Measurements from ENCODE around the gene AK1.
"Not testable (repeated sequence)": the region's sequence is repeated elsewhere in the genome, so short reads cannot be mapped to it uniquely, and the experiment has no call there.

The AK1 gene

GRCh38 chr9:127884427-127884911, 7.0 kb upstream of the AK1 start:
- Histone ChIP-seq H3K9me3 (ENCODE audit: control insufficient read depth, insufficient read depth, low read length) (no peaks in the 10 kb centered on the region), H3K36me3 (ENCODE audit: control insufficient read depth, insufficient read depth, low read length) (peaks cover 16% of the 10 kb centered on the region), H3K27ac (ENCODE audit: low read depth, low read length) (no peak overlapping the region), H3K27me3 (ENCODE audit: control insufficient read depth, insufficient read depth, low read length) (no peaks in the 10 kb centered on the region), H3K4me1 (ENCODE audit: control insufficient read depth, insufficient read depth, low read length) (no peaks in the 10 kb centered on the region; the same call in 1 of the 2 replicates), H3K4me3 (ENCODE audit: low read depth, low read length) (no peak overlapping the region), H3K9ac (ENCODE audit: low read depth, low read length) (no peak overlapping the region)

- no peaks in the 10 kb centered on the region; the same call in 1 of the 2 replicates for H3K4me1 ChIP-seq (ENCODE audit: control insufficient read depth, insufficient read depth, low read length)
- peaks cover 16% of the 10 kb centered on the region for H3K36me3 ChIP-seq (ENCODE audit: control insufficient read depth, insufficient read depth, low read length)
- H3K9ac ChIP-seq (ENCODE audit: low read depth, low read length): no peak overlapping the region
- H3K4me3 ChIP-seq (ENCODE audit: low read depth, low read length): no peak overlapping the region
- H3K27me3 ChIP-seq (ENCODE audit: control insufficient read depth, insufficient read depth, low read length): no peaks in the 10 kb centered on the region
- no peaks in the 10 kb centered on the region for H3K9me3 ChIP-seq (ENCODE audit: control insufficient read depth, insufficient read depth, low read length)
- no peak overlapping the region for H3K27ac ChIP-seq (ENCODE audit: low read depth, low read length)
Measured at GRCh38 chr9:127883959-127884358, 6.5 kb upstream of the AK1 start.

GRCh38 chr9:127881715-127882114, 4.2 kb upstream of the AK1 start:
- H3K27me3 ChIP-seq (ENCODE audit: control insufficient read depth, insufficient read depth, low read length); H3K36me3 ChIP-seq (ENCODE audit: control insufficient read depth, insufficient read depth, low read length); H3K4me3 ChIP-seq (ENCODE audit: low read depth, low read length); H3K9me3 ChIP-seq (ENCODE audit: control insufficient read depth, insufficient read depth, low read length); H3K9ac ChIP-seq (ENCODE audit: low read depth, low read length); H3K27ac ChIP-seq (ENCODE audit: low read depth, low read length); H3K4me1 ChIP-seq (ENCODE audit: control insufficient read depth, insufficient read depth, low read length): not testable (repeated sequence)

- H3K4me3 ChIP-seq (ENCODE audit: low read depth, low read length): no peak overlapping the region
- no peak overlapping the region for H3K27ac ChIP-seq (ENCODE audit: low read depth, low read length)
- 0 out of 2 replicates have a peak, but pooled peaks cover 4% of the 10 kb centered on the region for H3K36me3 ChIP-seq (ENCODE audit: control insufficient read depth, insufficient read depth, low read length)
- no peaks in the 10 kb centered on the region for H3K9me3 ChIP-seq (ENCODE audit: control insufficient read depth, insufficient read depth, low read length)
- H3K27me3 ChIP-seq (ENCODE audit: control insufficient read depth, insufficient read depth, low read length): peaks cover 5% of the 10 kb centered on the region
- no peak overlapping the region for H3K9ac ChIP-seq (ENCODE audit: low read depth, low read length)
- H3K4me1 ChIP-seq (ENCODE audit: control insufficient read depth, insufficient read depth, low read length): peaks cover 3% of the 10 kb centered on the region; the same call in 1 of the 2 replicates
Measured at GRCh38 chr9:127880143-127880542, 2.7 kb upstream of the AK1 start.

- Histone ChIP-seq H3K4me3 (ENCODE audit: low read depth, low read length) (no peak overlapping the region), H3K27ac (ENCODE audit: low read depth, low read length) (no peak overlapping the region), H3K9me3 (ENCODE audit: control insufficient read depth, insufficient read depth, low read length) (no peaks in the 10 kb centered on the region)
Measured at GRCh38 chr9:127878652-127879390, 1.3 kb upstream of the AK1 start.

GRCh38 chr9:127878001-127878651, 651 bp upstream of the AK1 start:
- peak overlapping the region; percentile 81 for H3K4me3 ChIP-seq (ENCODE audit: low read depth, low read length)
- H3K27me3 ChIP-seq (ENCODE audit: control insufficient read depth, insufficient read depth, low read length): peaks cover 5% of the 10 kb centered on the region
- peaks cover 3% of the 10 kb centered on the region; the same call in 1 of the 2 replicates for H3K4me1 ChIP-seq (ENCODE audit: control insufficient read depth, insufficient read depth, low read length)
- no peak overlapping the region for H3K27ac ChIP-seq (ENCODE audit: low read depth, low read length)
- H3K36me3 ChIP-seq (ENCODE audit: control insufficient read depth, insufficient read depth, low read length): no peaks in the 10 kb centered on the region
- H3K9ac ChIP-seq (ENCODE audit: low read depth, low read length): no peak overlapping the region
- H3K9me3 ChIP-seq (ENCODE audit: control insufficient read depth, insufficient read depth, low read length): no peaks in the 10 kb centered on the region

More at GRCh38 chr9:127878652-127879390, 1.3 kb upstream of the AK1 start:
- H3K36me3 ChIP-seq (ENCODE audit: control insufficient read depth, insufficient read depth, low read length): no peaks in the 10 kb centered on the region
- H3K4me1 ChIP-seq (ENCODE audit: control insufficient read depth, insufficient read depth, low read length): peaks cover 3% of the 10 kb centered on the region; the same call in 1 of the 2 replicates
- H3K27me3 ChIP-seq (ENCODE audit: control insufficient read depth, insufficient read depth, low read length): peaks cover 5% of the 10 kb centered on the region
- no peak overlapping the region for H3K9ac ChIP-seq (ENCODE audit: low read depth, low read length)

- 0 out of 2 replicates have a peak overlapping the region, but pooled peaks have one; percentile 30 for H3K9ac ChIP-seq (ENCODE audit: low read depth, low read length)
- H3K9me3 ChIP-seq (ENCODE audit: control insufficient read depth, insufficient read depth, low read length): no peaks in the 10 kb centered on the region
- H3K4me3 ChIP-seq (ENCODE audit: low read depth, low read length): peak overlapping the region; percentile 81
- H3K27ac ChIP-seq (ENCODE audit: low read depth, low read length): no peak overlapping the region
- H3K36me3 ChIP-seq (ENCODE audit: control insufficient read depth, insufficient read depth, low read length): no peaks in the 10 kb centered on the region
- H3K4me1 ChIP-seq (ENCODE audit: control insufficient read depth, insufficient read depth, low read length): 0 out of 2 replicates have a peak, but pooled peaks cover 3% of the 10 kb centered on the region
- peaks cover 5% of the 10 kb centered on the region for H3K27me3 ChIP-seq (ENCODE audit: control insufficient read depth, insufficient read depth, low read length)
Measured at GRCh38 chr9:127876764-127877562, 512 bp downstream of the AK1 start.

- no peak overlapping the region for H3K4me3 ChIP-seq (ENCODE audit: low read depth, low read length)
- H3K9me3 ChIP-seq (ENCODE audit: control insufficient read depth, insufficient read depth, low read length): no peaks in the 10 kb centered on the region
- H3K9ac ChIP-seq (ENCODE audit: low read depth, low read length): no peak overlapping the region
- H3K4me1 ChIP-seq (ENCODE audit: control insufficient read depth, insufficient read depth, low read length): 0 out of 2 replicates have a peak, but pooled peaks cover 3% of the 10 kb centered on the region
- no peak overlapping the region for H3K27ac ChIP-seq (ENCODE audit: low read depth, low read length)
- no peaks in the 10 kb centered on the region for H3K36me3 ChIP-seq (ENCODE audit: control insufficient read depth, insufficient read depth, low read length)
- peaks cover 5% of the 10 kb centered on the region for H3K27me3 ChIP-seq (ENCODE audit: control insufficient read depth, insufficient read depth, low read length)
Measured at GRCh38 chr9:127876026-127876763, 1.3 kb downstream of the AK1 start.

- Histone ChIP-seq H3K27ac (ENCODE audit: low read depth, low read length) (no peak overlapping the region), H3K9ac (ENCODE audit: low read depth, low read length) (no peak overlapping the region)
Measured at GRCh38 chr9:127875306-127875966, 2.0 kb downstream of the AK1 start.

More at GRCh38 chr9:127875306-127875966, 2.0 kb downstream of the AK1 start:
- 0 out of 2 replicates have a peak, but pooled peaks cover 3% of the 10 kb centered on the region for H3K4me1 ChIP-seq (ENCODE audit: control insufficient read depth, insufficient read depth, low read length)
- no peaks in the 10 kb centered on the region for H3K9me3 ChIP-seq (ENCODE audit: control insufficient read depth, insufficient read depth, low read length)
- peaks cover 5% of the 10 kb centered on the region for H3K27me3 ChIP-seq (ENCODE audit: control insufficient read depth, insufficient read depth, low read length)
- no peaks in the 10 kb centered on the region for H3K36me3 ChIP-seq (ENCODE audit: control insufficient read depth, insufficient read depth, low read length)
- no peak overlapping the region for H3K4me3 ChIP-seq (ENCODE audit: low read depth, low read length)

Measured in HUES48 (cell line).